ENCODE measurements around the gene TIMM29.

TIMM29 gene

DNA sequence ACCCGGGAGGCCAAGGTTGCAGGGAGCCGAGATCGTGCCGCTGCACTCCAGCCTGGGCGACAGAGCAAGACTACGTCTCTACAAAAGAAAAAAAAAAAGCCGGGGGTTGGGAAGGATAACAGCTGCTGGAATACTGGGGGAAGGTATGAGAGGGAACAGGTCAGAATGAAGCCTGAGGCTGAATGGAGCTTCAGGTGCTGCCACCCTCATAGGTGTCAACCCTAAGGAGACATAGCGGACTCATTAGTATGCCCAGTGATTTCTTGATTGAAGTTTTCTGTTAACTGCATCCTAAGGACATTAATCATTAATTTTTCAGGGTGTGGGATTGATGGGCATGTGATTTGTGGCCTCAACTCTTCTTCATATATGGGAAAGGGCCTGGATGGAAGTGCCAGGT, 38.2 kb downstream of the TIMM29 start:
- TF ChIP-seq, protein P1, sequence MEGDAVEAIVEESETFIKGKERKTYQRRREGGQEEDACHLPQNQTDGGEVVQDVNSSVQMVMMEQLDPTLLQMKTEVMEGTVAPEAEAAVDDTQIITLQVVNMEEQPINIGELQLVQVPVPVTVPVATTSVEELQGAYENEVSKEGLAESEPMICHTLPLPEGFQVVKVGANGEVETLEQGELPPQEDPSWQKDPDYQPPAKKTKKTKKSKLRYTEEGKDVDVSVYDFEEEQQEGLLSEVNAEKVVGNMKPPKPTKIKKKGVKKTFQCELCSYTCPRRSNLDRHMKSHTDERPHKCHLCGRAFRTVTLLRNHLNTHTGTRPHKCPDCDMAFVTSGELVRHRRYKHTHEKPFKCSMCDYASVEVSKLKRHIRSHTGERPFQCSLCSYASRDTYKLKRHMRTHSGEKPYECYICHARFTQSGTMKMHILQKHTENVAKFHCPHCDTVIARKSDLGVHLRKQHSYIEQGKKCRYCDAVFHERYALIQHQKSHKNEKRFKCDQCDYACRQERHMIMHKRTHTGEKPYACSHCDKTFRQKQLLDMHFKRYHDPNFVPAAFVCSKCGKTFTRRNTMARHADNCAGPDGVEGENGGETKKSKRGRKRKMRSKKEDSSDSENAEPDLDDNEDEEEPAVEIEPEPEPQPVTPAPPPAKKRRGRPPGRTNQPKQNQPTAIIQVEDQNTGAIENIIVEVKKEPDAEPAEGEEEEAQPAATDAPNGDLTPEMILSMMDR (IDR thresholded peaks at IDR 0.05; ENCODE audit: low read depth, low read length, missing control alignments) = no peak
- H3K4me3 ChIP-seq (ENCODE audit: low read depth, low read length) = no peak overlapping the region
- in situ Hi-C loops (cut with HindIII; ENCODE audit: low sequenced_read_pairs) = loop anchor here (10.0 kb wide), 1 partner anchor 58 kb away; no protein-coding TSS in a partner anchor
- DNase-seq (ENCODE audit: low read depth) = no peak

DNA sequence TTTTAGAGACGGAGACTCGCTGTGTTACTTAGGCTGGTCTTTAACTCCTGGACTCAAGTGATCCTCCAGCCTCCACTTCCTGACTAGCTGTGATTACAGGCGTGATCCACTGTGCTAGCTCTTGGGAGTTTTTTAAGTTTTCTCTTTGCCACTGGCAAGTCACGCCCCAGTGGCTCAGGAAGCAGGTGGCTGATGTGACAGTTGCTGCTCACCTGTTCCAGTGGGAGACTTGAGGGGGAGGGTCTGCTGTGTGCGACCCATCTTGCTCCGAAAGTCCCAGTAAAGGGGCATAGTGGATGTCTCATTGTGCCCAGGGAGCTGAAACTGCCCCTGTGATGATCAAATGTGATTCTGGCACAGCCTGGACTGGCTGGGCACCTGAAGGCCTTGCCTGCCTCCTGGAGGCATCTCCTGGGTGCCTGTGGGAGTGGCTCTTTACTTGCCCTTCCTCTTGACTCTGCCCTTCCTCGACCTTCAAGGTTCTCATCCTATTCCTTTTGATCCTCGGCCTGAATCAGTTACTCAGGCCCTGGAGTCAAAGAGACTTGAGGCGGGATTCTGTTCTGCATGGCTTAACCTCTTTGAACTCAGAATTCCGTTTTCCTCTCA, 40.0 kb downstream of the TIMM29 start:
- no peak overlapping the region for H3K4me3 ChIP-seq (ENCODE audit: low read depth, low read length)
- TF ChIP-seq, protein P1 (IDR thresholded peaks at IDR 0.05; ENCODE audit: low read depth, low read length, missing control alignments) = no peak
- in situ Hi-C loops (cut with HindIII; ENCODE audit: low sequenced_read_pairs) = loop anchor here (10.0 kb wide), 1 partner anchor 56 kb away; no protein-coding TSS in a partner anchor
- no peak for DNase-seq (ENCODE audit: low read depth)

DNA sequence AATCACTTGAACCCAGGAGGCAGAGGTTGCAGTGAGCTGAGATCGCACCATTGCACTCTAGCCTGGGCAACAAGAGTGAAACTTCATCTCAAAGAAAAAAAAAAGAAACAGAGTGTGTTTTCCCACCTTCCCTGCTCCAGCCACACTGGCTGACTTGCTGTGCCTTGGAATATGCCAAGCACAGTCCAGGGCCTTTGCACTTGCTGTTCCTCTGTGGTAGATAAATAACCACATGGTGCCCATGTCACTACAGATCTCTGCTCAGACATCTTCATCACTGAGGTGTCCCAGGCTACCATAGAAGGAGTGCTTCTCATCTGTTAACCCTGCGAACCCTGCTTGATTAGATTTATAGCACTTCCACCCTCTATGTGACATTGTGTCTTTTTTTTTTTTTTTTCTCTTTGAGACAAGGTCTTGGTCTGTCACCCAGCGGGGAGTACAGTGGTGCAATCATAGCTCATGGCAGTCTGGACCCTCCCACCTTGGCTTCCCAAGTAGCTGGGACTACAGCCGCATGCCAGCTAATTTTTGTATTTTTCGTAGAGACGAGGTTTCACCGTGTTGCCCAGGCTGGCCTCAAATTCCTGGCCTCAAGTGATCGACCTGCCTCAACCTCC, 42.6 kb downstream of the TIMM29 start:
- TF ChIP-seq, protein P1 (IDR thresholded peaks at IDR 0.05; ENCODE audit: low read depth, low read length, missing control alignments) = no peak
- no peak overlapping the region for H3K4me3 ChIP-seq (ENCODE audit: low read depth, low read length)
- in situ Hi-C loops (cut with HindIII; ENCODE audit: low sequenced_read_pairs) = no loop called here
- no peak for DNase-seq (ENCODE audit: low read depth)

DNA sequence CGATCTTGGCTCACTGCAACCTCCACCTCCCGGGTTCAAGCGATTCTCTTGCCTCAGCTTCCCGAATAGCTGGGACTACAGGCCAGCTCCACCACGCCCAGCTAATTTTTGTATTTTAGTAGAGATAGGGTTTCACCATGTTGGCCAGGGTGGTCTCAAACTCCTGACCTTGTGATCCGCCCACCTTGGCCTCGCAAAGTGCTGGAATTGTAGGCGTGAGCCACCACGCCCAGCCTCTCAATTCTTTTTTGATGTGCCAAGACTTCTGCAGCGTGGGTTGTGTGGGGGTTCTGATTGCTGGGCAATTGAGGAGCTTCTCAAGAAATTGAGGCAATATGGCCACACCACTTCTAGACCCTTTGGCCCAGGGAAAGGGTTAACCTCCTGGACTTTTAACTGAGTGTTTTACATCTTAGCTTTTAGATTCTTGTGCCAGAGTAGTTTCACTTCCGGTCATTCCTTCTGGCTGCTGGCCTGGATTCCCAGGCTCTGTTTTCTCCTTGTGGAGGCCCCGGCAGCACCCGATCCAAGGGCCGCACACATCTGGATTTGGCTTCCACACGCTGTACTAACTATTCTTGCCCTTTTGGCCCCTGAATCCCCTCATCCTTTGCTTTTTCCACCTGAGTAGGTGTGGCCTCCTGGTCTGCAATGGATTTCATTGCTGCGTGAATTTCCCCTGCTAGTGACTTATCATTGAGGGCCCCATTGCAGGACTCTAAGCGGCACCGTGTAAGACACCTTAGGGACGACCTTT, 46.9 kb downstream of the TIMM29 start:
- DNase-seq (ENCODE audit: low read depth) = no peak
- in situ Hi-C loops (cut with HindIII; ENCODE audit: low sequenced_read_pairs) = no loop called here
- no peak overlapping the region for H3K4me3 ChIP-seq (ENCODE audit: low read depth, low read length)
- TF ChIP-seq, protein P1 (IDR thresholded peaks at IDR 0.05; ENCODE audit: low read depth, low read length, missing control alignments) = no peak

DNA sequence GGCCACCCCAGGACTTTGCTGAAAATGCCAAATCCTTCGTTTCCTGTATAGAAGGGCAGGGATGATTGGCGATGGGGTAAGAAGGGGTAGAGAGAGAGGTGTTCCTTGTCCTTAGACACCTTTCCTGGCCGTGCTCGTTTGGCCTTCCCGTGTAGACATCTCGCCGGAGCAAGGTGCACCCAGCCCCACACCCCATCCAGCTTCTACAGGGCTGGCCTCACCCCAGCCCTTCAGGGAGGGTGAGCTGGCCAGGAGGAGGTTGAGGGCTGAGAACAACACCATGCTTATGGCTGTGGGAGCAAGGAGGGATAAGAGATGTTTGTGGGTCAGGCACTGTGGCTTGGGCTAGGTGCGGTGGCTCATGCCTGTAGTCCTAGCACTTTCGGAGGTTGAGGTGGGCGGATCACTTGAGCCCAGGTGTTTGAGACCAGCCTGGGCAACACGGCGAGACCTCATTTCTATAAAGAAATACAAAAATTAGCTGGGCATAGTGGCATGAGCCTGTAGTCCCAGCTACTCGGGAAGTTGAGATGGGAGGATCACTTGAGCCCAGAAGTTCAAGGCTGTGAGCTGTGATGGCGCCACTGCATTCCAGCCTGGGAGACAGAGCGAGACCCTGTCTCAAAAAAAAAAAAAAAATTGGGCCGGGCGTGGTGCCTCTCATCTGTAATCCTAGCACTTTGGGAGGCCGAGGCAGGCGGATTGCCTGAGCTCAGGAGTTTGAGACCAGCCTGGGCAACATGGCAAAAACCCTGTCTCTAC, 47.7 kb downstream of the TIMM29 start:
- TF ChIP-seq, protein P1 (IDR thresholded peaks at IDR 0.05; ENCODE audit: low read depth, low read length, missing control alignments) = no peak
- DNase-seq (ENCODE audit: low read depth) = no peak
- in situ Hi-C loops (cut with HindIII; ENCODE audit: low sequenced_read_pairs) = no loop called here
- H3K4me3 ChIP-seq (ENCODE audit: low read depth, low read length) = no peak overlapping the region

GRCh38 chr19:10977742-10978092, 49.1 kb downstream of the TIMM29 start:
- in situ Hi-C loops (cut with HindIII; ENCODE audit: low sequenced_read_pairs) = no loop called here
- DNase-seq (ENCODE audit: low read depth) = no peak
- TF ChIP-seq, protein P1 (IDR thresholded peaks at IDR 0.05; ENCODE audit: low read depth, low read length, missing control alignments) = no peak
- no peak overlapping the region for H3K4me3 ChIP-seq (ENCODE audit: low read depth, low read length)

Data from astrocyte of the cerebellum (primary cell).